ENCODE results near the gene REC8.

REC8 gene, protein sequence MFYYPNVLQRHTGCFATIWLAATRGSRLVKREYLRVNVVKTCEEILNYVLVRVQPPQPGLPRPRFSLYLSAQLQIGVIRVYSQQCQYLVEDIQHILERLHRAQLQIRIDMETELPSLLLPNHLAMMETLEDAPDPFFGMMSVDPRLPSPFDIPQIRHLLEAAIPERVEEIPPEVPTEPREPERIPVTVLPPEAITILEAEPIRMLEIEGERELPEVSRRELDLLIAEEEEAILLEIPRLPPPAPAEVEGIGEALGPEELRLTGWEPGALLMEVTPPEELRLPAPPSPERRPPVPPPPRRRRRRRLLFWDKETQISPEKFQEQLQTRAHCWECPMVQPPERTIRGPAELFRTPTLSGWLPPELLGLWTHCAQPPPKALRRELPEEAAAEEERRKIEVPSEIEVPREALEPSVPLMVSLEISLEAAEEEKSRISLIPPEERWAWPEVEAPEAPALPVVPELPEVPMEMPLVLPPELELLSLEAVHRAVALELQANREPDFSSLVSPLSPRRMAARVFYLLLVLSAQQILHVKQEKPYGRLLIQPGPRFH

DNA sequence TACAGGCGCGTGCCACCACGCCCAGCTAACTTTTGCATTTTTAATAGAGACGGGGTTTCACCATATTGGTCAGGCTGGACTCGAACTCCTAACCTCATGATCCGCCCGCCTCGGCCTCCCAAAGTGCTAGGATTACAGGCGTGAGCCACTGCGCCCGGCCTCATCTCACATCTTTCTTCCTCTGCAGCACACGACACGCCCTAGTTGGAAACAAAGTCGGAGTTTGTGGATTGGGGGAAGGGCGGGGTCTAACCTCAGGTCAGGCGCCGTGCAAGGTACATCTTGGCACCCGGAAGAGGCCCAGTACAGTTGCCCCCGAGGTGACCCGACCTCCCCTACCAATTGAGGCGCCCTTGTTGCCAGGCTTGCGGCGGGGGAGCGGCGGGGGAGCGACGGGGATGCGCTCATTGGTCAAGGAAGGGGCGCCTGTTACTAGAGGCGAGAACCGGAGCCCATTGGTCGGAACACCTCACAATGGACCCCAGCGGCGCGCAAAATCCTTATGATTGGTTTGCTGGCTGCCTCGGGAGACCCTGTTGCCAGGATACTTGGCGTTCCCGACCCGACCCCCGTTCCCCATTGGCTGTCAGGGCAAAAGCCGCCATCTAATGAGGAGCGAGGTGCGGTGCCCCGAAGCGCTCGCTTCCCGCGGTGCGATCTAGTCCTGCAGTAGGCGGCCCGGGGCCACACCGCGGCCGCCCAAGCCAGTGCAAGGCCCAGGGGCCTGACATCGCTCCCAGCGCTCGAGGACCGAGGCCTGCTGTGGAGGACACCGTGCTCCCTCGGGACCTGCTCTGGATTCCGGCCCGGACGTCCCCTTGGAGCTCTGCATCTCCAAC lies at the start of gene REC8:
REC8 (plus strand) TSS at position 659 of the 839 bp plus-strand sequence. CDS start 473 bp downstream, outside the sequence.
- DNase-seq: peak; percentile 100

DNA sequence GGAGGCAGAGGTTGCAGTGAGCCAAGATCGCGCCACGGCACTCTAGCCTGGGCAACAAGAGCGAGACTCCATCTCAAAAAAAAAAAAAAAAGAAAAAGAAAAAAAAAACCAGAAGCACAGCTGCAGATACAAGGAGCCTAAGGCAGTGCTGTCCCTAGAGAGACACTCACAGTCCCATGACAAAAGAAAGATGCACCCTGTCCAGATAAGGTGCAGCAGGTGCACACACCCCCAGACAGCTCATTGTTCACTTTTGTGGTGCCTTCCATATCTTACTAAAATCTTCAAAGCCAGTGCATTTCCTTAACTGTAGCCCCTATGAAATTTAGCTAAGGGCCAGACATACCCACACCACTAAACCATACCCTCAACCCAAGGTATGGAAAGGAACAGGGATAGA lies 49.5 kb upstream of the REC8 start:
- no peak for DNase-seq

DNA sequence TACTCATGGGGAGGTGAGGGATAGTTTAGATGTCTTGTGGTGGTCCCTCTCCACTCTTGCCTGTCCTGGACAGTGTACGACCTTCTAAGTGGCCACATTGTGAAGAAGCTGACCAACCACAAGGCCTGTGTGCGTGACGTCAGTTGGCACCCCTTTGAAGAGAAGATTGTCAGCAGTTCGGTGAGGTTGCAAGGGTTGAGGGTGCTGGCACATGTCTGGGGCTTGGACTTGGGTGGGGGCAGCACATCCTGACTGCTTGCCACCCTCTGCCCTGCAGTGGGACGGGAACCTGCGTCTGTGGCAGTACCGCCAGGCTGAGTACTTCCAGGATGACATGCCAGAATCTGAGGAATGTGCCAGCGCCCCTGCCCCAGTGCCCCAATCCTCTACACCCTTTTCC lies 49.0 kb upstream of the REC8 start:
- DNase-seq: no peak

DNA sequence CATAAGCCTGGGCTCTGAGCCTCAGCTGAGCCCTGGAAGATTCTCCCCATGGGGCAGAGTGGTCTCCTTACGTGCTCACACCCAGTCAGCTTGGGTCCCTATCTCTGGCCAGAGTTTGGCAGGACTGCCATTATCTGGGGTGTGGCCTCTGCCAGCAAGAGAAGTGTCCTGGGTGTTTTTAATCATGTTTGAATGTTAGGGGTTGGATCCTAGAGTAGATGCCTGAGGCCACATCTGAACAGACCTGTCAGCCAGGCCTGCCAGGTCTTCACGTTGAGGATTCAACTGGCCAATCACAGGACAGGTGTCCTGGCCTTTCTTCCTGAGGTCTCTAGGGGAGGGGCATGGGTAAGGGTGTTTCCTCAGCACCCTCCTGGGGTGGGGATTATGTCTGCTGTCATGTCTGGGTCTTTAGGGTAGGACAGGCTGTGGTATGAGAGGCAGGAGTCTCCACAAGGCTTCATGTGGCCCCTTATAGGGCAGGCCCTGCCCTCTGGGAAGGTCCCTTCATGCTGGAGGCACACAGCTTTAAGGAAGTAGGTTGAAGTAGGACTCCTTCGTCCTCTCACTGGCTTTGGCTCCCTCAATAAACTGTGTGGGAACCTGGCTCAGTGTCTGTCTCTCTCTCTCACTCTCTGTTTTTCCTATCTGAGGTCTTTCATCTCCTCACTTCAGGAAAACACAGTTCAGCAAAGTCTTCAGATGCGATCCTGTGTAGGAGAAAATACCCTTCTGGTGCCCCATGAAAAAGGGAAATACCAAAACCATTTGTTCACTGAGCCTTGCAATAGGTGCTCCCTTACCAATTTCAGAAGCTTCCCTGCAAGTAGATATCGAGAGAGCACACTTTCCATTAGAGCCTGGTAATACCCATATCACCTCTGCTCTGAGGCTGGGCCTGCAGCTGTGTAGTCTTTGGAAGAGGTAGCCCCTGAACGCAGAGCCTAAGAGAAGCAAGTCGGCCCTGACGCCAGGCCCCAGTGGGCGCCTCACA lies 48.2 kb upstream of the REC8 start:
- no peak for DNase-seq

DNA sequence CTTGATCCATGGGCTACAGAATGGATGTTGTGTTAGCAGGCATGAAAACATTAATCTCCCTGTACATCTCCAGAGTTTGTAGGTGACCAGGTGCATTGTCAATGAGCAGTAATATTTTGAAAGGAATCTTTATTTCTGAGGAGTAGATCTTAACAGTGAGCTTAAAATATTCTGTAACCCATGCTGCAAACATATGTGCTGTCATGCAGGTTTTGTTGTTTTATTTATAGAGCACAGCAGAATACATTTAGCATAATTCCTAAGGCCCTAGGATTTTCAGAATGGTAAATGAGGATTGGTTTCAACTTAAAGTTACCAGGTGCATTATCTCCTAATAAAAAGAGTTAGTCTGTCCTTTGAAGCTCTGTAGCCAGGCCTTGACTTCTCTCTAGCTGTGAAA lies 44.9 kb upstream of the REC8 start:
- DNase-seq: no peak

DNA sequence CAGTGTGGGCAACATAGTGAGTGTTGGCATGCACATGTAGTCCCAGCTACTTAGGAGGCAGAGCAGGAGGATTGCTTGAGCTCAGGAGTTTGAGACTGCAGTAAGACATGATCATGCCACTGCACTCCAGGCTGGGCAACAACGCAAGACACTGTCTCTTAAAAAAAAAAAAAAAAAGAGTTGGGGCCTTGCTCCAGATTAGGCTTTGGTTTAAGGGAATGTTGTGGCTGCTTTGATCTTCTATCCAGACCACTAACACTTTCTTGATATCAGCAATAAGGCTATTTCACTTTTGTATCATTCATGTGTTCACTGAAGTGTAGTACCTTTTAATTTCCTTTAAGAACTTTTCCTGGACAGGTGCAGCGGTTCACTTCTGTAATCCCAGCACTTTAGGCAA lies 44.2 kb upstream of the REC8 start:
- no peak for DNase-seq

DNA sequence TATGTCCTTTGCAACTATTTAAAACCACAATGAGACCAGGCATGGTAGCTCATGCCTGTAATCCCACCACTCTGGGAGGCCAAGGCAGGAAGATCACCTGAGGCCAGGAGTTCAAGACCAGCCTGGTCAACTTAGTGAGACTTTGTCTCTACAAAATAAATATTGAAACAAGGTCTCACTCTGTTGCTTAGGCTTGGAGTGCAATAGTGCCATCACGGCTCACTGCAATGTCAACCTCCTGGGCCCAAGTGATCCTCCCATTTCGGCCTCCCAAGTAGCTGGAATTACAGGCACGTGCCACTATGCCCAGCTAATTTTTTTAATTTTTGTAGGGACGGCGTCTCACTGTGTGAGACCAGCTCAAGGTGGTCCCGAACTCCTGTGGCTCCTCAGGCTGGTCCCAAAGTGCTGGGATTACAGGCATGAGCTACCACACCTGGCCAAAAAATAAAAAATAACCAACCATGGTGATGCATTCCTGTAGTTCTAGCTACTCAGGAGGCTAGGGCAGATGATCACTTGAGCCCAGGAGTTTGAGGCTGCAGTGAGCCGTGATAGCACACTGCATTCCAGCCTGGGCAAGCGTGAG lies 42.4 kb upstream of the REC8 start:
- no peak for DNase-seq

DNA sequence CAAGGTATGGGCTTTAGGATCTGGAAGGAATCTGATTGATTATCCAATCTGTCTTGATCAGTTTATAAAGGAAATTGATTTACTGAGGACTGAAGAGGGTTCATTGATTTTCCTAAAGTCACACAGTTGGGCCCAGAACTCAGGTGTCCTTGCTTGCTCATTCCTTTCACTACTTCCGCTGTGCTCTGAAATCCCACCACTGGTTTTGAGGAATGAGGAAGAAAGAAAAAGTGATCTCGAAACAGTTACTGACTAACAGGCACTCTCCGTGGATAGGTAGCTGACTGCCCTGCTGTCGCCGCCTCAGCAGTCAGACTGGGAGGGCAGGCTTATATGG lies 41.5 kb upstream of the REC8 start, which contains the start of gene FITM1:
FITM1 (plus strand) TSS at position 280 of the 337 bp plus-strand sequence. CDS start 905 bp downstream, outside the sequence.
- no peak for DNase-seq

DNA sequence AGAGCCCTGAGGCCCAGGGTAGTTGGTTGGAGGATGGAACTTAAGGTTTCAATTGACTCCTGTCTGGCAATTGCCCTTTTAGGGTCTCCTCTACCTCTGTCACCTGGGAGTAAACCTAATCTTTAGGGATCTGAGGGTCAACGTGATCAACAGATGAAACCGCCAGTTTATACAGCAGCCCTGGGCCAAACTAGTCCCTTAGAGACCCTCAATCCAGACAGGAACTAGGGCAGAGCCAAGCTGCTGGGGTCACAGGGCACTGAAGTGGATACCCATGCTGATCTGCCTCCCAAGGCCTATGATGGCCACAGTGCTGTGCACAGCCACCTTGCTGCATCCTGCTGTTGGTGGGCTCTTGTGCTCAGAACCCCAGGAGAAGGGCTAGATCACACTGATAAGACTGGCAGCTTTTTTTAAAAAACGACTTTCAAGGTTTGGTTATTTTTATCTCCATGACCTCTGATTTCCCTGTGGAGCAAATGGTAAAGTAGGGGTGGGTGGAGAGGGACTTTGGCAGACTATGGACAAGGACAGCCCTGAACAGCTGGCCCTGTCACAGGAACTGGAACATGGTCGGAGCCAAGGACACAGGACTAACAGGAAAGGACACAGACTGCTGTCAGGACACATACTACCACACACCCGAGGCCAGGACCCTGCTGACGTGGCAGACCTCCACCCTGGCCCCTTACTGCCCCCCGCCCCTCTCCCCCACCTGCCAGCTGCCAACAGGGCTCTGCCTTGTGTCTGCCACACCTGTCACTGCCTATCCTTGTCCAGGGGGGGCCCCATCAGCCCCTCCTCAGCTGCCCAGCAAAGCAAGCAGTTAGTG lies 40.9 kb upstream of the REC8 start:
- DNase-seq: peak in 1 of 2 experiments; percentile 74

DNA sequence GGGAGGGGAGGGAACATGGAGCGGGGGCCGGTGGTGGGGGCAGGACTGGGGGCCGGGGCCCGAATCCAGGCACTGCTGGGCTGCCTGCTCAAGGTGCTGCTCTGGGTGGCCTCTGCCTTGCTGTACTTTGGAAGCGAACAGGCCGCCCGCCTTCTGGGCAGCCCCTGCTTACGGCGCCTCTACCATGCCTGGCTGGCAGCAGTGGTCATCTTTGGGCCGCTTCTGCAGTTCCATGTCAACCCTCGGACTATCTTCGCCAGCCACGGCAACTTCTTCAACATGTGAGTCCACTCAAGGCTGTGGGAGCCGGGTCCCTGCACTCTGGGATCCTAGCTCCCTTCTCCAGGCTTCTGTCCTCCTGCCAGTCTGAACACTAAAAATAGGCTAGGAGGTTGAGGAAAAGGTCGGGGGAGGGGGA lies 40.3 kb upstream of the REC8 start:
- DNase-seq: no peak

DNA sequence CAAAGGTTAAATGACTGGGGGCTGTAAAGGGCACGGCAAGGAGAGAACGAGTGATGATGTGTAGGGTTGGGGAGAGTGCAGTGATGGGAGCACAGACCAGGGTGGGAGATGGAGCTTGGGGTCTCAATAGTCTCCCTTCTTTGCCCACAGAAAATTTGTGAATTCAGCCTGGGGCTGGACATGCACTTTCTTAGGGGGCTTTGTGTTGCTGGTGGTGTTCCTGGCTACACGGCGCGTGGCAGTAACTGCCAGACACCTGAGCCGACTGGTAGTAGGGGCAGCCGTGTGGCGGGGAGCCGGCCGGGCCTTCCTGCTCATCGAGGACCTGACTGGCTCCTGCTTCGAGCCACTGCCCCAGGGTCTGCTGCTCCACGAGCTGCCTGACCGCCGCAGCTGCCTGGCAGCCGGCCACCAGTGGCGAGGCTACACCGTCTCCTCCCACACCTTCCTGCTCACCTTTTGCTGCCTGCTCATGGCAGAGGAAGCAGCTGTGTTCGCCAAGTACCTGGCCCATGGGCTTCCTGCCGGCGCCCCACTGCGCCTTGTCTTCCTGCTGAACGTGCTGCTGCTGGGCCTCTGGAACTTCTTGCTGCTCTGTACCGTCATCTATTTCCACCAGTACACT lies 39.7 kb upstream of the REC8 start:
- DNase-seq: no peak

DNA sequence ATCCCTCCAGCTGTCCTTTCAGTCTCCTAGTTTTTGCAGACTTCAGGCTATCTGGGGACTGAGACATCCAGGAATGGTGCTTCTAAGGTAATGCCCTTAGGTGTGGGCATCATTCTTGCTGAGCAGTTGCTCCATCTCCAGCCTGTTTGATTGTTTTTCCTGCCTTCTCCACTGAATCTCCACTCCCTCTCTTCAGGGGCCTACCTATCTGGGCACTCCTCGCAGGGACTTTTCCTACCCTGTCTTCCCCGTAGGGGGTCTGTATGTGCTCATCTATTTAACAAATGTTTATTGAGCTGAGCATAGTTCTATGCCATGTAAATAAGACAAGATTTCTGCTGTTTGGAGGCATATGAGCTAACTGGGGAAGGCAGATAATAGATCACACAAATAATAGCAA lies 38.9 kb upstream of the REC8 start:
- DNase-seq: no peak

DNA sequence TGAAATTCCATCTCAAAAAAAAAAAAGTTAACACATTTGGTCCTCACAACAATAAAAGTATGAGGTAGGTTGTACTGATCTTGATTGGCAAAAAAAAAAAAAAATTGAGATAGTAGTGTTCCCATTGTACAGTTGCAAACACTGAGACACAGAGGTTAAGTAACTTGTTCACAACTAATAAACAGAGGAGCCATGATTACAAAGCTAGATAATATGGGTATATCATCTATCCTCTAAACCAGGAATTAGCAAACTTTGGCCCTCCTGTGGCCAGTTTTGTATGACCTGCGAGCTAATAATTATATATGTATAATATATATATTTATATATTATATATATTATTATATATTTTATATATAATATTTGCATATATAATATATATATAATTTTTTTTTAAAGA lies 38.1 kb upstream of the REC8 start:
- DNase-seq: no peak

DNA sequence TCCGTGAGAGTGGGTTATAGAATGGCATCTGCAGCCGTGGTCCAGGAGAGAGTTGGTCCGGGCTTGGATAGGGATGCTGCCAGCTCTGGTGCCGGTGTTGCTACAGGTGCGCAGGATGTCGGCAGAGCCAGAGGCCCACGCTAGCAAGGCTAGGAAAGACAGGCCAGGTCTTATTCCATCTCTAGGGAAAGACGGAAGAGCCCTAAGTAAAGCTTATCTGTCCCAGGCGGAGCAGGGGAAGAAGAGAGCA lies 36.4 kb upstream of the REC8 start:
- DNase-seq: no peak

DNA sequence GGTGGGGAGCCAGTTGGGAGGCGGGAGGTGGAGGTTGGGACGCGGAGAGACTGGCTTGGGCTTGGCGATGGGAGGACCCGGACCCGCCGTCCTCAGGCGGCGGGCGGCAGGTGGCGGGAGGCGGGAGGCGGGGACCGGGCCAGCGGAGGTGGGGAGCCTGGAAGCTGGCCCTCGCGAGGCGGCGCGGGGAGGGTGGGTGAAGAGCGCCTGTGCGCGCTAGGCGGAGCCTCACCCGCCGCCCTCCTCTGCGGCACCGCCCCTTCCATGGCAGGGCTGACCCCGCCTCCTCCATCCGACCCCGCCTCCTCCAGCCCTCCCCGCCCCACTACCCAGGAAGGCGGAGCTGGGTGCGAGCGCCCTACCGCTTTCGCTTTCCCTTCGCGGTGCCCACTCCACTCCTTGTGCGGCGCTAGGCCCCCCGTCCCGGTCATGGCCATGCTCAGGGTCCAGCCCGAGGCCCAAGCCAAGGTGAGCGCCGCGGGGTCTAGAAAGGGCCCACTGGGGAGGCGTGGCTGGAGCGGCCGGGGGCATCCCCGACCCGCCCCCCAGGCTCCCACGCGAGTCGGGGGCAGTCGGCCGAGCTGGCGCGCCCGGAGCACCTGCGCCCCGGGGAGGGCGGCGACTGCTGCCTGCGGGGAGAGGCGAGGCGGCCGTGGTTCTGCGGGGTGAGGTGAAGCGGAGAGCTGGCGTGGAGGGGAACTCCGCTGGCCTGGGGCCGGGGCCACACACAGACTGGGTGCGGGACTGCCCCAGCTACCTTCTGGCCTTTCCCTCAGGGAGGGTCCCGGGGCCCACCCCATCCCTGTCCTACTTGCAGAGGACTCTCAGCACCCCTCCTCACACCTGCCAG lies 35.8 kb upstream of the REC8 start, which contains the start of gene PSME1:
PSME1 (plus strand) TSS at position 361 of the 850 bp plus-strand sequence; CDS start at position 430, 69 bp downstream.
- peak; percentile 88 to 94 for DNase-seq

DNA sequence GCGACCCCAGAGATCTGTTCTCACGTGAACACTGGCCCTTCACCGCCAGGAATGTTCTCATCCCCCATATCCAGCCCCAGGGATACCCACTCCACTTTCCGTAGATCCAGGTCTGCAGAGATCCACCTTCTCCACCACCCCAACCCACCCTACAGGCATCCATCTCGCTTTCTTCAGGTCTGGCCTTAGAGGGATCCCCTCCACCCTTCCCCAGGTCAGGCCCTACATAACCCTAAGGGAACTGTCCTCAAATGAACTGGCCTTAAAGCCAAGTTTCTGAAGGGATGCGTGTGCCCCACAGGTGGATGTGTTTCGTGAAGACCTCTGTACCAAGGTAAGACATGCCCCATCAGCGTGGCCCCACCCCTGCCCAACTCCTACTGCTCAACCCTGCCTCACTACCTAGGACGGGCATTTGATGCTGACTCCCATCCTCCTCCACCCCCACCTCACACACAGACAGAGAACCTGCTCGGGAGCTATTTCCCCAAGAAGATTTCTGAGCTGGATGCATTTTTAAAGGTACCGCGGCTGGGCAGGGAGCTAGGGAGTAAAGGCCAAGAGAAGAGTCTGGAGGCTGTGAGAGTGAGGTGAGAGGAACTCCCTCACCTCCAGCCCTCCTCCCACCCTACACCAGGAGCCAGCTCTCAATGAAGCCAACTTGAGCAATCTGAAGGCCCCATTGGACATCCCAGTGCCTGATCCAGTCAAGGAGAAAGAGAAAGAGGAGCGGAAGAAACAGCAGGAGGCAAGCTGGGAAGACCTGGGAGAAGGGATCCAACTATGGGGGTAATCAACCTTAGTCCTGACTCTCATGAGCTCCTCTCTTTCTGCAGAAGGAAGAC lies 35.0 kb upstream of the REC8 start:
- DNase-seq: peak in 1 of 2 experiments; percentile 40

DNA sequence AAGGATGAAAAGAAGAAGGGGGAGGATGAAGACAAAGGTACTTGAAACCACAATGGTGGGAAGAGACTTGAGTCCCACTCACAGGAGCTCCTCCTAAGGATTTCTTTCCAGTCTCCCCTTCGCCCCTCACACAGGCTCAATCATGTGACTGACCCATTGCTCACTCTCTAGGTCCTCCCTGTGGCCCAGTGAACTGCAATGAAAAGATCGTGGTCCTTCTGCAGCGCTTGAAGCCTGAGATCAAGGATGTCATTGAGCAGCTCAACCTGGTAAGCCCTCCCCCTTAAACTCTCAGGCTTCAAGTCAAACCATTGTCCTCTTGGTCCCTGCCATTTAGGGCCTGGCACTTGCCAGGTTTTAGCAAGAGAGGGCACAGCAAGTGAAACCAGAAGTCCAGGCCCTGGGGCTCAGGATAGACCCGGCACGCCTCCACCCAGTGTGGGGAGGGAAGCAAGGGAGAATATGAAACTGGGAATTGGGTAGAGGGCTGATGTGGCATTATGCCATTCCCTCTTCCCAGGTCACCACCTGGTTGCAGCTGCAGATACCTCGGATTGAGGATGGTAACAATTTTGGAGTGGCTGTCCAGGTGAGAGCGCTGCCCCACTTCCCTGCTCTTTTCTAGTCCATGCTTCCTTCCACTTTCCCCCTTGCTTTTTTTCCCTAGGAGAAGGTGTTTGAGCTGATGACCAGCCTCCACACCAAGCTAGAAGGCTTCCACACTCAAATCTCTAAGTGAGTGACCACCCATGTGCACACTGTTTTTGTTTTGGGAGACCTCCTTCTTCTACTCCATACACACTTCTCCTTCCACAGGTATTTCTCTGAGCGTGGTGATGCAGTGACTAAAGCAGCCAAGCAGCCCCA lies 34.1 kb upstream of the REC8 start:
- no peak for DNase-seq

Measured in NCI-H524 (cell line).